ENCODE results near the gene CEPT1.

DNA sequence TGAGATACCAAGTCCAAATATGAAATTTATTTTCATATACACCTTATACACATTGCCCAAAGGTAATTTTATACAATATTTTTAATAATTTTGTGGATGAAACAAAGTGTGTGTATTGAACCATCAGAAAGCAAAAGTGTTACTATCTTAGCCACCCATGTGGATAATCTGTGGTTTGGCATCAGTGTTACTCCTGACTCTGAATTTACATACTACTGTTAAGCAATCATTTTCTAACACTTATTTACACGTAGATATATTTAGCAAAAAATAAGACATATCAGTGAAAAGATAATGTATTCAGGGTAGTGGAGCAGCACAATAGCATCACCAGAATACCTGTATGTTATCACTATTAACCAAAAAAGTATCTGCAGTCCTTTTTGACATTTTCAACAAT, 36.7 kb downstream of the CEPT1 start:
- TF ChIP-seq, protein P1, sequence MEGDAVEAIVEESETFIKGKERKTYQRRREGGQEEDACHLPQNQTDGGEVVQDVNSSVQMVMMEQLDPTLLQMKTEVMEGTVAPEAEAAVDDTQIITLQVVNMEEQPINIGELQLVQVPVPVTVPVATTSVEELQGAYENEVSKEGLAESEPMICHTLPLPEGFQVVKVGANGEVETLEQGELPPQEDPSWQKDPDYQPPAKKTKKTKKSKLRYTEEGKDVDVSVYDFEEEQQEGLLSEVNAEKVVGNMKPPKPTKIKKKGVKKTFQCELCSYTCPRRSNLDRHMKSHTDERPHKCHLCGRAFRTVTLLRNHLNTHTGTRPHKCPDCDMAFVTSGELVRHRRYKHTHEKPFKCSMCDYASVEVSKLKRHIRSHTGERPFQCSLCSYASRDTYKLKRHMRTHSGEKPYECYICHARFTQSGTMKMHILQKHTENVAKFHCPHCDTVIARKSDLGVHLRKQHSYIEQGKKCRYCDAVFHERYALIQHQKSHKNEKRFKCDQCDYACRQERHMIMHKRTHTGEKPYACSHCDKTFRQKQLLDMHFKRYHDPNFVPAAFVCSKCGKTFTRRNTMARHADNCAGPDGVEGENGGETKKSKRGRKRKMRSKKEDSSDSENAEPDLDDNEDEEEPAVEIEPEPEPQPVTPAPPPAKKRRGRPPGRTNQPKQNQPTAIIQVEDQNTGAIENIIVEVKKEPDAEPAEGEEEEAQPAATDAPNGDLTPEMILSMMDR (conservative IDR thresholded peaks at IDR 0.05; ENCODE audit: low read depth, low read length): no peak
- TF ChIP-seq CHD1 (IDR thresholded peaks at IDR 0.05; ENCODE audit: low read depth, low read length) (no peak), MAZ (IDR thresholded peaks at IDR 0.05; ENCODE audit: borderline replicate concordance, low read depth, low read length) (no peak), MXI1 (IDR thresholded peaks at IDR 0.05; ENCODE audit: borderline replicate concordance, low read depth, low read length) (no peak)

Measured in IMR-90 (cell line).